SK-N-MC (cell line): ENCODE measurements around the gene UCK1.

Experiments used
- EZH2 ChIP-seq: fragments of 200-600 bp; sonication (generic); IDR thresholded peaks from one replicate; pipeline ENCODE4 v1.6.1; 2017; ENCODE audit warnings: antibody characterized with exemption
- POLR2AphosphoS5 ChIP-seq: IDR thresholded peaks from 2 replicates; pipeline ENCODE4 v1.6.1; 2012; ENCODE audit warnings: mild to moderate bottlenecking, low read depth, low read length, borderline replicate concordance

- no peak for TF ChIP-seq EZH2
- no peak; the same call in 1 of the 2 replicates for TF ChIP-seq POLR2AphosphoS5
These were observed 31.8 kb downstream of the UCK1 start for GRCh38 chr9:131499254-131499767.
